SK-N-SH treated with all-trans-retinoic acid at 6 μM for 48 hours (cell line): Measurements from ENCODE around the gene AGBL1.
"Not testable (repeated sequence)": the region's sequence is repeated elsewhere in the genome, so short reads cannot be mapped to it uniquely, and the experiment has no call there.

Source experiments
- CSDC2 ChIP-seq: fragments of 250-450 bp; sonication (Bioruptor Pico); IDR thresholded peaks from 2 replicates; pipeline ENCODE4 v1.5.0; 2020; ENCODE audit warnings: mild to moderate bottlenecking, moderate library complexity
- GLIS3 ChIP-seq: fragments of 250-450 bp; sonication (Bioruptor Pico); IDR thresholded peaks from 2 replicates; pipeline ENCODE4 v1.5.0; 2020; ENCODE audit warnings: mild to moderate bottlenecking, moderate library complexity
- TOX ChIP-seq: fragments of 250-450 bp; sonication (Bioruptor Pico); IDR thresholded peaks from 2 replicates; pipeline ENCODE4 v1.8.0; 2021; ENCODE audit warnings: mild to moderate bottlenecking, moderate library complexity, borderline replicate concordance
- ZC3H10 ChIP-seq: fragments of 250-450 bp; sonication (Bioruptor Pico); IDR thresholded peaks from 2 replicates; pipeline ENCODE4 v1.5.1; 2021; ENCODE audit warnings: mild to moderate bottlenecking, moderate library complexity
- ZFP3 ChIP-seq: fragments of 250-450 bp; sonication (Bioruptor Pico); IDR thresholded peaks from 2 replicates; pipeline ENCODE4 v1.5.0; 2020; ENCODE audit warnings: mild to moderate bottlenecking, moderate library complexity
- ZFP30 ChIP-seq: fragments of 450-650 bp; formaldehyde crosslinking; IDR thresholded peaks from 2 replicates; pipeline ENCODE4 v1.5.0; 2022; ENCODE audit warnings: mild to moderate bottlenecking, moderate library complexity
- TF ChIP-seq, protein P1 (sequence below): fragments of 250-450 bp; sonication (Bioruptor Pico); IDR thresholded peaks from 2 replicates; pipeline ENCODE4 v1.5.0; 2020; ENCODE audit warnings: mild to moderate bottlenecking, moderate library complexity
- TF ChIP-seq, protein P2 (sequence below): fragments of 250-450 bp; sonication (Bioruptor Pico); IDR thresholded peaks from 2 replicates; pipeline ENCODE4 v1.5.1; 2020; ENCODE audit warnings: low read depth, mild to moderate bottlenecking, moderate library complexity
- TF ChIP-seq, protein P3 (sequence below): fragments of 250-450 bp; sonication (Bioruptor Pico); IDR thresholded peaks from 2 replicates; pipeline ENCODE4 v1.5.1; 2021; ENCODE audit warnings: mild to moderate bottlenecking, moderate library complexity
- TF ChIP-seq, protein P4 (sequence below): fragments of 250-450 bp; sonication (Bioruptor Pico); IDR thresholded peaks from 2 replicates; pipeline ENCODE4 v1.8.0; 2020; ENCODE audit warnings: mild to moderate bottlenecking, moderate library complexity, borderline replicate concordance

- TF ChIP-seq, protein P1, sequence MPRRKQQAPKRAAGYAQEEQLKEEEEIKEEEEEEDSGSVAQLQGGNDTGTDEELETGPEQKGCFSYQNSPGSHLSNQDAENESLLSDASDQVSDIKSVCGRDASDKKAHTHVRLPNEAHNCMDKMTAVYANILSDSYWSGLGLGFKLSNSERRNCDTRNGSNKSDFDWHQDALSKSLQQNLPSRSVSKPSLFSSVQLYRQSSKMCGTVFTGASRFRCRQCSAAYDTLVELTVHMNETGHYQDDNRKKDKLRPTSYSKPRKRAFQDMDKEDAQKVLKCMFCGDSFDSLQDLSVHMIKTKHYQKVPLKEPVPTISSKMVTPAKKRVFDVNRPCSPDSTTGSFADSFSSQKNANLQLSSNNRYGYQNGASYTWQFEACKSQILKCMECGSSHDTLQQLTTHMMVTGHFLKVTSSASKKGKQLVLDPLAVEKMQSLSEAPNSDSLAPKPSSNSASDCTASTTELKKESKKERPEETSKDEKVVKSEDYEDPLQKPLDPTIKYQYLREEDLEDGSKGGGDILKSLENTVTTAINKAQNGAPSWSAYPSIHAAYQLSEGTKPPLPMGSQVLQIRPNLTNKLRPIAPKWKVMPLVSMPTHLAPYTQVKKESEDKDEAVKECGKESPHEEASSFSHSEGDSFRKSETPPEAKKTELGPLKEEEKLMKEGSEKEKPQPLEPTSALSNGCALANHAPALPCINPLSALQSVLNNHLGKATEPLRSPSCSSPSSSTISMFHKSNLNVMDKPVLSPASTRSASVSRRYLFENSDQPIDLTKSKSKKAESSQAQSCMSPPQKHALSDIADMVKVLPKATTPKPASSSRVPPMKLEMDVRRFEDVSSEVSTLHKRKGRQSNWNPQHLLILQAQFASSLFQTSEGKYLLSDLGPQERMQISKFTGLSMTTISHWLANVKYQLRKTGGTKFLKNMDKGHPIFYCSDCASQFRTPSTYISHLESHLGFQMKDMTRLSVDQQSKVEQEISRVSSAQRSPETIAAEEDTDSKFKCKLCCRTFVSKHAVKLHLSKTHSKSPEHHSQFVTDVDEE: not testable (repeated sequence)
- TF ChIP-seq CSDC2; ZC3H10 (CRISPR knock-in tag); TOX; ZFP30 (CRISPR knock-in tag); GLIS3; ZFP3 (CRISPR knock-in tag): not testable (repeated sequence)
- TF ChIP-seq, protein P2, sequence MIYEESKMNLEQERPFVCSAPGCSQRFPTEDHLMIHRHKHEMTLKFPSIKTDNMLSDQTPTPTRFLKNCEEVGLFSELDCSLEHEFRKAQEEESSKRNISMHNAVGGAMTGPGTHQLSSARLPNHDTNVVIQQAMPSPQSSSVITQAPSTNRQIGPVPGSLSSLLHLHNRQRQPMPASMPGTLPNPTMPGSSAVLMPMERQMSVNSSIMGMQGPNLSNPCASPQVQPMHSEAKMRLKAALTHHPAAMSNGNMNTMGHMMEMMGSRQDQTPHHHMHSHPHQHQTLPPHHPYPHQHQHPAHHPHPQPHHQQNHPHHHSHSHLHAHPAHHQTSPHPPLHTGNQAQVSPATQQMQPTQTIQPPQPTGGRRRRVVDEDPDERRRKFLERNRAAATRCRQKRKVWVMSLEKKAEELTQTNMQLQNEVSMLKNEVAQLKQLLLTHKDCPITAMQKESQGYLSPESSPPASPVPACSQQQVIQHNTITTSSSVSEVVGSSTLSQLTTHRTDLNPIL (CRISPR knock-in tag): not testable (repeated sequence)
- TF ChIP-seq, protein P3, sequence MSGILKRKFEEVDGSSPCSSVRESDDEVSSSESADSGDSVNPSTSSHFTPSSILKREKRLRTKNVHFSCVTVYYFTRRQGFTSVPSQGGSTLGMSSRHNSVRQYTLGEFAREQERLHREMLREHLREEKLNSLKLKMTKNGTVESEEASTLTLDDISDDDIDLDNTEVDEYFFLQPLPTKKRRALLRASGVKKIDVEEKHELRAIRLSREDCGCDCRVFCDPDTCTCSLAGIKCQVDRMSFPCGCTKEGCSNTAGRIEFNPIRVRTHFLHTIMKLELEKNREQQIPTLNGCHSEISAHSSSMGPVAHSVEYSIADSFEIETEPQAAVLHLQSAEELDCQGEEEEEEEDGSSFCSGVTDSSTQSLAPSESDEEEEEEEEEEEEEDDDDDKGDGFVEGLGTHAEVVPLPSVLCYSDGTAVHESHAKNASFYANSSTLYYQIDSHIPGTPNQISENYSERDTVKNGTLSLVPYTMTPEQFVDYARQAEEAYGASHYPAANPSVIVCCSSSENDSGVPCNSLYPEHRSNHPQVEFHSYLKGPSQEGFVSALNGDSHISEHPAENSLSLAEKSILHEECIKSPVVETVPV (CRISPR knock-in tag): not testable (repeated sequence)
- TF ChIP-seq, protein P4, sequence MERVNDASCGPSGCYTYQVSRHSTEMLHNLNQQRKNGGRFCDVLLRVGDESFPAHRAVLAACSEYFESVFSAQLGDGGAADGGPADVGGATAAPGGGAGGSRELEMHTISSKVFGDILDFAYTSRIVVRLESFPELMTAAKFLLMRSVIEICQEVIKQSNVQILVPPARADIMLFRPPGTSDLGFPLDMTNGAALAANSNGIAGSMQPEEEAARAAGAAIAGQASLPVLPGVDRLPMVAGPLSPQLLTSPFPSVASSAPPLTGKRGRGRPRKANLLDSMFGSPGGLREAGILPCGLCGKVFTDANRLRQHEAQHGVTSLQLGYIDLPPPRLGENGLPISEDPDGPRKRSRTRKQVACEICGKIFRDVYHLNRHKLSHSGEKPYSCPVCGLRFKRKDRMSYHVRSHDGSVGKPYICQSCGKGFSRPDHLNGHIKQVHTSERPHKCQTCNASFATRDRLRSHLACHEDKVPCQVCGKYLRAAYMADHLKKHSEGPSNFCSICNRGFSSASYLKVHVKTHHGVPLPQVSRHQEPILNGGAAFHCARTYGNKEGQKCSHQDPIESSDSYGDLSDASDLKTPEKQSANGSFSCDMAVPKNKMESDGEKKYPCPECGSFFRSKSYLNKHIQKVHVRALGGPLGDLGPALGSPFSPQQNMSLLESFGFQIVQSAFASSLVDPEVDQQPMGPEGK (CRISPR knock-in tag): not testable (repeated sequence)
These were observed 799.2 kb downstream of the AGBL1 start for GRCh38 chr15:86878844-86879243.
